HG02588 (cell line): ENCODE data around the gene IPPK.

ENCODE experiments used
- ATAC-seq: cut with Tn5 transposase; IDR thresholded peaks from one replicate; pipeline ENCODE4 v1.9.1; 2021; ENCODE audit warnings: mild to moderate bottlenecking, moderate library complexity; ENCODE audit not compliant: unreplicated experiment

The IPPK gene

GRCh38 chr9:92669890-92670708 lies at the start of gene IPPK:
Gene IPPK, minus strand, starts transcription at chr9:92670131. Its CDS starts 143 bp downstream, at chr9:92669988.
- peak; percentile 92 for ATAC-seq

- ATAC-seq: no peak
These were observed 49.2 kb upstream of the IPPK start for GRCh38 chr9:92719028-92719647.

- ATAC-seq: no peak
These were observed 48.4 kb upstream of the IPPK start for GRCh38 chr9:92718086-92719001.

GRCh38 chr9:92717201-92718085 lies 47.5 kb upstream of the IPPK start:
- no peak for ATAC-seq

- ATAC-seq: no peak
These were observed 46.6 kb upstream of the IPPK start for GRCh38 chr9:92716557-92716956.

- no peak for ATAC-seq
These were observed 45.7 kb upstream of the IPPK start for GRCh38 chr9:92715488-92716231.

- no peak for ATAC-seq
These were observed 45.0 kb upstream of the IPPK start for GRCh38 chr9:92714787-92715487.

GRCh38 chr9:92714016-92714415 lies 44.1 kb upstream of the IPPK start:
- ATAC-seq: no peak

GRCh38 chr9:92713528-92713927 lies 43.6 kb upstream of the IPPK start:
- no peak for ATAC-seq

- no peak for ATAC-seq
These were observed 42.8 kb upstream of the IPPK start for GRCh38 chr9:92712767-92713166.

- ATAC-seq: no peak
These were observed 41.9 kb upstream of the IPPK start for GRCh38 chr9:92711844-92712243.

- ATAC-seq: no peak
These were observed 41.2 kb upstream of the IPPK start for GRCh38 chr9:92711146-92711545.

- no peak for ATAC-seq
These were observed 40.4 kb upstream of the IPPK start for GRCh38 chr9:92710368-92710767.

GRCh38 chr9:92709954-92710353 lies 40.0 kb upstream of the IPPK start:
- no peak for ATAC-seq

- no peak for ATAC-seq
These were observed 39.3 kb upstream of the IPPK start for GRCh38 chr9:92709240-92709639.

GRCh38 chr9:92707530-92707929 lies 37.6 kb upstream of the IPPK start:
- no peak for ATAC-seq

GRCh38 chr9:92706218-92706940 lies 36.4 kb upstream of the IPPK start:
- ATAC-seq: no peak

- no peak for ATAC-seq
These were observed 34.6 kb upstream of the IPPK start for GRCh38 chr9:92704528-92704927.
